K562 (cell line): ENCODE measurements around the gene SP6. TPM values are rescaled to one million over a fixed set of nuclear protein-coding genes. Genes with fewer than 3 reads are reported as not detected.
A peak's percentile ranks its signal among the peaks of the same experiment; 100 is the strongest.

ENCODE experiments used
- CREM ChIP-seq: IDR thresholded peaks from 2 replicates; pipeline ENCODE4 v1.6.1; 2014; ENCODE audit warnings: antibody characterized with exemption, low read depth
- HMGN3 ChIP-seq: IDR thresholded peaks from 2 replicates; pipeline ENCODE4 v1.6.1; 2011; ENCODE audit warnings: borderline replicate concordance, low read depth, mild to moderate bottlenecking, mixed read lengths, low read length; ENCODE audit not compliant: insufficient read length; ENCODE audit errors: extremely low read depth
- polyA plus RNA-seq, 8 experiments: library from polyadenylated mRNA; depleted of rRNA in 4 of 8; stranded (reverse) in 5 of 8; unstranded in 3 of 8; fragments of >200 nt; fragmentation: Nextera tagmentation in 2 of 8; fragmentation: Illumina TruSeq in 1 of 8; extraction: Ambion mirVana in 2 of 8; extraction: Trizol in 1 of 8; gene quantifications; 2 replicates each; pipeline versions ENCODE4 v1.2.1 to v1.2.3, GENCODE V29; 2011 to 2014; ENCODE audit warnings: inconsistent platforms in 1 of 8, missing spikeins in 1 of 8
- total RNA-seq, 7 experiments: library from RNA; depleted of rRNA in 6 of 7; stranded (reverse); fragments of >200 nt in 6 of 7; fragmentation: Illumina TruSeq in 2 of 7; extraction: Trizol in 2 of 7; gene quantifications; 2 replicates each; pipeline versions ENCODE4 v1.2.1 to v1.2.3, GENCODE V29; 2011 to 2021; ENCODE audit warnings: low replicate concordance in 1 of 7
- TF ChIP-seq, protein P1 (sequence below): fragments of 200-400 bp; formaldehyde crosslinking; IDR thresholded peaks from 2 replicates; pipeline ENCODE4 v1.6.1; 2017; ENCODE audit warnings: mild to moderate bottlenecking, low read depth, low read length, moderate library complexity
- TF ChIP-seq, protein P2 (sequence below): fragments of 250-450 bp; sonication (Bioruptor Pico); IDR thresholded peaks from 2 replicates; pipeline ENCODE4 v1.4.0; 2020; ENCODE audit warnings: mild to moderate bottlenecking, moderate library complexity
- TF ChIP-seq, protein P3 (sequence below): fragments of 450-650 bp; IDR thresholded peaks from 2 replicates; pipeline ENCODE4 v1.6.1; 2016; ENCODE audit warnings: low read depth, mild to moderate bottlenecking, moderate library complexity
- TF ChIP-seq, protein P4 (sequence below): fragments of 450-650 bp; IDR thresholded peaks from 2 replicates; pipeline ENCODE4 v1.6.1; 2016; ENCODE audit warnings: mild to moderate bottlenecking
- TF ChIP-seq, protein P5 (sequence below), 2 experiments: fragments of 200-800 bp in 1 of 2; sonication (Bioruptor generic) in 1 of 2; sonication (generic) in 1 of 2; formaldehyde crosslinking in 1 of 2; IDR thresholded peaks in 1 of 2; conservative IDR thresholded peaks in 1 of 2; 2 replicates each; pipeline versions ENCODE4 v1.5.0 to v1.6.1; 2016 to 2020; ENCODE audit warnings: missing compliant biosample characterization in 1 of 2, missing genetic modification characterization in 1 of 2, missing genetic modification reagents in 1 of 2
- TF ChIP-seq, protein P6 (sequence below), 2 experiments: fragments of 150-350 bp in 1 of 2; IDR thresholded peaks; 2 replicates each; pipeline ENCODE4 v1.6.1; 2012 to 2016; ENCODE audit warnings: low read depth in 2 of 2, low read length in 2 of 2, mild to moderate bottlenecking in 1 of 2, moderate library complexity in 1 of 2

Gene SP6
- total and polyA plus RNA-seq, 9 of the 15 experiments (the other 6 are each of a cell fraction or from before 2014, with no cell fraction given), result 0.11 to 7.9 (median 2.2) TPM

DNA sequence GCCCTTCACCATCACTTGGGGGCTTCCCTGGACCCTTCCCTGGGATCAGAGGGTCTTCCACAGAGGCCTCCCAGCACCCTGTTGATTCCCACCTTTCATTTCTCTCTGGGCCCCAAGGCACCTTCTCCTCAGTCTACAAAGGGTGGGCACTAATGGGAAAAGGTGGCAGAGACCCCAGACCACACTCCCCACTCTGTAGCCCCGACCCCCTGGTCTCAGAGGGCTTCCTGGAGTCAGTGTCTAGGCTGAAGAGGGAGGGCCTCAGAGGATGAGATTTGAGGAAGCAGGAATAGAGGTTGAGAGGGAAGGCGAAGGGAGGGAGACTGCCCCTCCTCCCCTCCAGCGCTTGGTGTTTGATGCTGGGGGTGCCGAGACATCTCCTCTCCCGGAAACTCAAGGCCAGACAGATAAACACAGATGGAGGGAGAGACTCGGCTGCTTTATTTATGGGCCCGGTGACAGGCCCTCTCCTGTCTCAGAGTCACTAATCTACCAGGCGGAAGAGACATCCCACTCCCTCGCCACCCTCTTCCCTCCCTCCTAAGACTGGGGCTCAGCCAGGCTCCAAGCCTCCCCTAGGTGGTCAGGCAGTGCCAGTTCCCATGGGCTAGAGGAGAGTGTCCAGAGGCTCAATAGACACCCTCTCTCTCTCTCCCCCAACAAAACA is 26.5 kb upstream of the SP6 start (continued):
- TF ChIP-seq, protein P1, sequence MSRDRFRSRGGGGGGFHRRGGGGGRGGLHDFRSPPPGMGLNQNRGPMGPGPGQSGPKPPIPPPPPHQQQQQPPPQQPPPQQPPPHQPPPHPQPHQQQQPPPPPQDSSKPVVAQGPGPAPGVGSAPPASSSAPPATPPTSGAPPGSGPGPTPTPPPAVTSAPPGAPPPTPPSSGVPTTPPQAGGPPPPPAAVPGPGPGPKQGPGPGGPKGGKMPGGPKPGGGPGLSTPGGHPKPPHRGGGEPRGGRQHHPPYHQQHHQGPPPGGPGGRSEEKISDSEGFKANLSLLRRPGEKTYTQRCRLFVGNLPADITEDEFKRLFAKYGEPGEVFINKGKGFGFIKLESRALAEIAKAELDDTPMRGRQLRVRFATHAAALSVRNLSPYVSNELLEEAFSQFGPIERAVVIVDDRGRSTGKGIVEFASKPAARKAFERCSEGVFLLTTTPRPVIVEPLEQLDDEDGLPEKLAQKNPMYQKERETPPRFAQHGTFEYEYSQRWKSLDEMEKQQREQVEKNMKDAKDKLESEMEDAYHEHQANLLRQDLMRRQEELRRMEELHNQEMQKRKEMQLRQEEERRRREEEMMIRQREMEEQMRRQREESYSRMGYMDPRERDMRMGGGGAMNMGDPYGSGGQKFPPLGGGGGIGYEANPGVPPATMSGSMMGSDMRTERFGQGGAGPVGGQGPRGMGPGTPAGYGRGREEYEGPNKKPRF, result no peak
- TF ChIP-seq, protein P2, sequence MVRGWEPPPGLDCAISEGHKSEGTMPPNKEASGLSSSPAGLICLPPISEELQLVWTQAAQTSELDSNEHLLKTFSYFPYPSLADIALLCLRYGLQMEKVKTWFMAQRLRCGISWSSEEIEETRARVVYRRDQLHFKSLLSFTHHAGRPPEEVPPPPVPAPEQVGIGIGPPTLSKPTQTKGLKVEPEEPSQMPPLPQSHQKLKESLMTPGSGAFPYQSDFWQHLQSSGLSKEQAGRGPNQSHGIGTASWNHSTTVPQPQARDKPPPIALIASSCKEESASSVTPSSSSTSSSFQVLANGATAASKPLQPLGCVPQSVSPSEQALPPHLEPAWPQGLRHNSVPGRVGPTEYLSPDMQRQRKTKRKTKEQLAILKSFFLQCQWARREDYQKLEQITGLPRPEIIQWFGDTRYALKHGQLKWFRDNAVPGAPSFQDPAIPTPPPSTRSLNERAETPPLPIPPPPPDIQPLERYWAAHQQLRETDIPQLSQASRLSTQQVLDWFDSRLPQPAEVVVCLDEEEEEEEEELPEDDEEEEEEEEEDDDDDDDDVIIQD, result no peak
- TF ChIP-seq, protein P3, sequence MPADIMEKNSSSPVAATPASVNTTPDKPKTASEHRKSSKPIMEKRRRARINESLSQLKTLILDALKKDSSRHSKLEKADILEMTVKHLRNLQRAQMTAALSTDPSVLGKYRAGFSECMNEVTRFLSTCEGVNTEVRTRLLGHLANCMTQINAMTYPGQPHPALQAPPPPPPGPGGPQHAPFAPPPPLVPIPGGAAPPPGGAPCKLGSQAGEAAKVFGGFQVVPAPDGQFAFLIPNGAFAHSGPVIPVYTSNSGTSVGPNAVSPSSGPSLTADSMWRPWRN, result no peak
- peak; percentile 72 for TF ChIP-seq CREM
- TF ChIP-seq, protein P4, sequence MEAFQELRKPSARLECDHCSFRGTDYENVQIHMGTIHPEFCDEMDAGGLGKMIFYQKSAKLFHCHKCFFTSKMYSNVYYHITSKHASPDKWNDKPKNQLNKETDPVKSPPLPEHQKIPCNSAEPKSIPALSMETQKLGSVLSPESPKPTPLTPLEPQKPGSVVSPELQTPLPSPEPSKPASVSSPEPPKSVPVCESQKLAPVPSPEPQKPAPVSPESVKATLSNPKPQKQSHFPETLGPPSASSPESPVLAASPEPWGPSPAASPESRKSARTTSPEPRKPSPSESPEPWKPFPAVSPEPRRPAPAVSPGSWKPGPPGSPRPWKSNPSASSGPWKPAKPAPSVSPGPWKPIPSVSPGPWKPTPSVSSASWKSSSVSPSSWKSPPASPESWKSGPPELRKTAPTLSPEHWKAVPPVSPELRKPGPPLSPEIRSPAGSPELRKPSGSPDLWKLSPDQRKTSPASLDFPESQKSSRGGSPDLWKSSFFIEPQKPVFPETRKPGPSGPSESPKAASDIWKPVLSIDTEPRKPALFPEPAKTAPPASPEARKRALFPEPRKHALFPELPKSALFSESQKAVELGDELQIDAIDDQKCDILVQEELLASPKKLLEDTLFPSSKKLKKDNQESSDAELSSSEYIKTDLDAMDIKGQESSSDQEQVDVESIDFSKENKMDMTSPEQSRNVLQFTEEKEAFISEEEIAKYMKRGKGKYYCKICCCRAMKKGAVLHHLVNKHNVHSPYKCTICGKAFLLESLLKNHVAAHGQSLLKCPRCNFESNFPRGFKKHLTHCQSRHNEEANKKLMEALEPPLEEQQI, result no peak
- no peak for TF ChIP-seq HMGN3
- TF ChIP-seq, protein P5, sequence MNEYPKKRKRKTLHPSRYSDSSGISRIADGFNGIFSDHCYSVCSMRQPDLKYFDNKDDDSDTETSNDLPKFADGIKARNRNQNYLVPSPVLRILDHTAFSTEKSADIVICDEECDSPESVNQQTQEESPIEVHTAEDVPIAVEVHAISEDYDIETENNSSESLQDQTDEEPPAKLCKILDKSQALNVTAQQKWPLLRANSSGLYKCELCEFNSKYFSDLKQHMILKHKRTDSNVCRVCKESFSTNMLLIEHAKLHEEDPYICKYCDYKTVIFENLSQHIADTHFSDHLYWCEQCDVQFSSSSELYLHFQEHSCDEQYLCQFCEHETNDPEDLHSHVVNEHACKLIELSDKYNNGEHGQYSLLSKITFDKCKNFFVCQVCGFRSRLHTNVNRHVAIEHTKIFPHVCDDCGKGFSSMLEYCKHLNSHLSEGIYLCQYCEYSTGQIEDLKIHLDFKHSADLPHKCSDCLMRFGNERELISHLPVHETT (CRISPR knock-in tag; conservative IDR thresholded peaks at IDR 0.05 in 1 of 2, IDR thresholded peaks at IDR 0.05 in 1 of 2), result peak in 1 of 2 experiments; percentile 72; a peak in 1 of 4 replicates
- TF ChIP-seq, protein P6, sequence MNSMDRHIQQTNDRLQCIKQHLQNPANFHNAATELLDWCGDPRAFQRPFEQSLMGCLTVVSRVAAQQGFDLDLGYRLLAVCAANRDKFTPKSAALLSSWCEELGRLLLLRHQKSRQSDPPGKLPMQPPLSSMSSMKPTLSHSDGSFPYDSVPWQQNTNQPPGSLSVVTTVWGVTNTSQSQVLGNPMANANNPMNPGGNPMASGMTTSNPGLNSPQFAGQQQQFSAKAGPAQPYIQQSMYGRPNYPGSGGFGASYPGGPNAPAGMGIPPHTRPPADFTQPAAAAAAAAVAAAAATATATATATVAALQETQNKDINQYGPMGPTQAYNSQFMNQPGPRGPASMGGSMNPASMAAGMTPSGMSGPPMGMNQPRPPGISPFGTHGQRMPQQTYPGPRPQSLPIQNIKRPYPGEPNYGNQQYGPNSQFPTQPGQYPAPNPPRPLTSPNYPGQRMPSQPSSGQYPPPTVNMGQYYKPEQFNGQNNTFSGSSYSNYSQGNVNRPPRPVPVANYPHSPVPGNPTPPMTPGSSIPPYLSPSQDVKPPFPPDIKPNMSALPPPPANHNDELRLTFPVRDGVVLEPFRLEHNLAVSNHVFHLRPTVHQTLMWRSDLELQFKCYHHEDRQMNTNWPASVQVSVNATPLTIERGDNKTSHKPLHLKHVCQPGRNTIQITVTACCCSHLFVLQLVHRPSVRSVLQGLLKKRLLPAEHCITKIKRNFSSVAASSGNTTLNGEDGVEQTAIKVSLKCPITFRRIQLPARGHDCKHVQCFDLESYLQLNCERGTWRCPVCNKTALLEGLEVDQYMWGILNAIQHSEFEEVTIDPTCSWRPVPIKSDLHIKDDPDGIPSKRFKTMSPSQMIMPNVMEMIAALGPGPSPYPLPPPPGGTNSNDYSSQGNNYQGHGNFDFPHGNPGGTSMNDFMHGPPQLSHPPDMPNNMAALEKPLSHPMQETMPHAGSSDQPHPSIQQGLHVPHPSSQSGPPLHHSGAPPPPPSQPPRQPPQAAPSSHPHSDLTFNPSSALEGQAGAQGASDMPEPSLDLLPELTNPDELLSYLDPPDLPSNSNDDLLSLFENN (IDR thresholded peaks at IDR 0.05; ENCODE audit: low read depth in 2 of 2, low read length in 2 of 2), result peak in 1 of 2 experiments; percentile 75; a peak in 1 of 4 replicates
